ENCODE measurements around the gene ZNF547. TPM values are rescaled to one million over a fixed set of nuclear protein-coding genes. Genes with fewer than 3 reads are reported as not detected.

The ZNF547 gene
- total RNA-seq, 1 experiment from 2014 or later = 1.4 TPM

- ChIA-PET CTCF (no interaction called here), RAD21 (ENCODE audit: low non-redundant PET in 1 of 2, low total read pairs in 2 of 2, uncharacterized antibody in 2 of 2, unreplicated experiment in 2 of 2) (no interaction called here), POLR2A (no interaction called here)
- no peaks in the 10 kb centered on the region for H3K27me3 ChIP-seq (ENCODE audit: insufficient read depth, low read length)
- H3K27ac ChIP-seq (ENCODE audit: low read depth, low read length) = no peak overlapping the region
- no peak overlapping the region for H3K9ac ChIP-seq (ENCODE audit: low read length)
- ATAC-seq (no peak), DNase-seq (ENCODE audit: low read depth, low spot score) (no peak)
- H3K4me2 ChIP-seq (ENCODE audit: low read length) = no peak overlapping the region
- no peaks in the 10 kb centered on the region for H4K20me1 ChIP-seq (ENCODE audit: insufficient read depth)
- H3K4me1 ChIP-seq (ENCODE audit: control insufficient read depth in 1 of 2, insufficient read depth in 2 of 2, low read length in 2 of 2) = 0 out of 4 replicates have a peak, but pooled peaks cover 0 to under 1% of the 10 kb centered on the region in 2 experiments
- H3K9me2 ChIP-seq (ENCODE audit: insufficient read depth) = no peaks in the 10 kb centered on the region
- BruUV-seq (replicated peaks) = no TSS peak
- no peak overlapping the region for H2AFZ ChIP-seq (ENCODE audit: low read depth, low read length, poor library complexity, severe bottlenecking)
- peaks cover 10% of the 10 kb centered on the region for H3K79me2 ChIP-seq (ENCODE audit: insufficient read depth, low read length)
- intact Hi-C loops (cut with micrococcal nuclease) = no loop called here
- H3K9me3 ChIP-seq (ENCODE audit: control insufficient read depth in 1 of 2, insufficient read depth in 1 of 2, low read depth in 1 of 2, low read length in 2 of 2) = no peaks in the 10 kb centered on the region; a peak in 1 of 4 replicates
- peaks cover 14 to 31% of the 10 kb centered on the region in 2 experiments for H3K36me3 ChIP-seq (ENCODE audit: control insufficient read depth in 1 of 2, insufficient read depth in 2 of 2, low read length in 2 of 2)
- H3K4me3 ChIP-seq (replicated peaks in 1 of 2; ENCODE audit: low read depth in 1 of 2, low read length in 2 of 2) = no peak overlapping the region
- TF ChIP-seq RAD21 (IDR thresholded peaks at IDR 0.05; ENCODE audit: low read depth) (no peak), MAX (IDR thresholded peaks at IDR 0.05) (no peak), TCF7L2 (IDR thresholded peaks at IDR 0.05; ENCODE audit: borderline replicate concordance, extremely low read depth, insufficient read depth, insufficient read length) (no peak), POLR2A (IDR thresholded peaks at IDR 0.05; ENCODE audit: borderline replicate concordance, extremely low read depth, insufficient read depth, insufficient read length) (no peak), SIN3A (IDR thresholded peaks at IDR 0.05; ENCODE audit: low read depth) (no peak), ZFX (IDR thresholded peaks at IDR 0.05) (no peak), CTCF (IDR thresholded peaks at IDR 0.05 in 2 of 3, conservative IDR thresholded peaks at IDR 0.05 in 1 of 3; ENCODE audit: borderline replicate concordance in 1 of 3, insufficient read depth in 1 of 3, low read depth in 2 of 3, low read length in 2 of 3) (no peak), FOSL1 (IDR thresholded peaks at IDR 0.05; ENCODE audit: low read depth) (no peak), SP1 (IDR thresholded peaks at IDR 0.05; ENCODE audit: low read depth) (no peak), YY1 (IDR thresholded peaks at IDR 0.05; ENCODE audit: extremely low read depth, insufficient replicate concordance, low read depth, low read length) (no peak), JUND (IDR thresholded peaks at IDR 0.05) (no peak), ZNF274 (IDR thresholded peaks at IDR 0.05; ENCODE audit: low read depth, low read length) (no peak), ATF3 (IDR thresholded peaks at IDR 0.05) (no peak), SRF (IDR thresholded peaks at IDR 0.05; ENCODE audit: low read depth) (no peak), EZH2phosphoT487 (IDR thresholded peaks at IDR 0.05; ENCODE audit: borderline replicate concordance) (no peak), CBX3 (IDR thresholded peaks at IDR 0.05; ENCODE audit: low read depth) (no peak), REST (IDR thresholded peaks at IDR 0.05; ENCODE audit: low read depth) (no peak), ZBTB33 (IDR thresholded peaks at IDR 0.05; ENCODE audit: extremely low read depth, insufficient replicate concordance, low read length) (no peak), CEBPB (IDR thresholded peaks at IDR 0.05; ENCODE audit: low read depth) (no peak)
Measured at GRCh38 chr19:57357406-57357805, 5.9 kb upstream of the ZNF547 start.

Measured in HCT116 (cell line).